ENCODE results near the gene NRARP. TPM values are rescaled to one million over a fixed set of nuclear protein-coding genes. Genes with fewer than 3 reads are reported as not detected.

The NRARP gene
- total RNA-seq, 1 donor from 2014 or later, result 11.7 TPM

DNA sequence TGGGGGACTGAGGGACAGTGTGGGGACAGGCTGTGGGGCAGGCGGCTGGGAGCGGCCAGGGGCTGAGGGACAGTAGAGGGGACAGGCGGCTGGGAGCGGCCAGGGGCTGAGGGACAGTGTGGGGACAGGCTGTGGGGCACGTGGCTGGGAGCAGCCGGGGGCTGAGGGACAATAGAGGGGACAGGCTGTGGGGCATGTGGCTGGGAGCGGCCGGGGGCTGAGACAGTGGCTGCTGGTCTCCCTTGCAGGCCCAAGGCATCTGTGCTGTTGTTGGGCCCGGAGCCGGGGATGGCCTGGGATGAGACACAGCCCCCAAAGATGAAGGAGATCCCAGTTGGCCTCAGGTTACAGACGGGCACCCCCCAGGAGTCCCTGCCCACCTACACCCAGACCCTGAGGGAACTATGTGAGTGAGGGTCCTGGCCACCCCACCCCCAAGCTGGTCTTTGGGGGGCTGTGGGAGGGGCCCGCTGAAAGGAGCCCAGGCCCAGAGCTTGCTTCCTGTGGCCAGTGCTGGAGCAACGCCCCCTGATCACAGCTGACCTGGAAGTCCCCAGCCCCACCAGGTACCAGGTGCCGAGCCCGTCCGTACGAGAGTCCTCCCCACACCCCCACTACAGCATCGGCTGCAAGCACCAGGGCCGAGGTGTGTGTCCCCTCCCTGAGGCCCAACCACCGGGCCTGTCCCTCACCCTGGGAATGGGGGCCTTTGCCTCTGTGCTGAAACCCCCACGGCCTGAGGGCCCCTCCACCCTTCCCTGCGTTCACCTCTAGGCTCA, 50.4 kb downstream of the NRARP start:
- intact Hi-C loops (cut with DNase I), result no loop called here
- no peak for DNase-seq (ENCODE audit: low spot score)

DNA sequence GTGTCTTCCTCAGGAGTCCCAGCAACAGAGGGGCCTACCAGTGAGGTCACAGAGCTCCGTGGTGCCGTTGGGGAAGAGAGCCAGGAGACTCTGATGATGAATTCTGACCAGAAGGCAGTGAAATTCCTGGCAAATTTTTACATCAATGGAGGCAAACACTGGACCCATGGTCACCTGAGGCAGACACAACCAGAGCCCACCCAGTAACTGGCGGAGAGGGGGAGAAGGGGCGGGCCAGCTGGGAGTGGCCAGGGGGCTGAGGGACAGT, 50.9 kb downstream of the NRARP start, which contains the start of gene STPG3:
STPG3 (plus strand) TSS at position 93 of the 268 bp plus-strand sequence; CDS start at position 94, 1 bp downstream.
- intact Hi-C loops (cut with DNase I), result no loop called here
- DNase-seq (ENCODE audit: low spot score), result no peak

DNA sequence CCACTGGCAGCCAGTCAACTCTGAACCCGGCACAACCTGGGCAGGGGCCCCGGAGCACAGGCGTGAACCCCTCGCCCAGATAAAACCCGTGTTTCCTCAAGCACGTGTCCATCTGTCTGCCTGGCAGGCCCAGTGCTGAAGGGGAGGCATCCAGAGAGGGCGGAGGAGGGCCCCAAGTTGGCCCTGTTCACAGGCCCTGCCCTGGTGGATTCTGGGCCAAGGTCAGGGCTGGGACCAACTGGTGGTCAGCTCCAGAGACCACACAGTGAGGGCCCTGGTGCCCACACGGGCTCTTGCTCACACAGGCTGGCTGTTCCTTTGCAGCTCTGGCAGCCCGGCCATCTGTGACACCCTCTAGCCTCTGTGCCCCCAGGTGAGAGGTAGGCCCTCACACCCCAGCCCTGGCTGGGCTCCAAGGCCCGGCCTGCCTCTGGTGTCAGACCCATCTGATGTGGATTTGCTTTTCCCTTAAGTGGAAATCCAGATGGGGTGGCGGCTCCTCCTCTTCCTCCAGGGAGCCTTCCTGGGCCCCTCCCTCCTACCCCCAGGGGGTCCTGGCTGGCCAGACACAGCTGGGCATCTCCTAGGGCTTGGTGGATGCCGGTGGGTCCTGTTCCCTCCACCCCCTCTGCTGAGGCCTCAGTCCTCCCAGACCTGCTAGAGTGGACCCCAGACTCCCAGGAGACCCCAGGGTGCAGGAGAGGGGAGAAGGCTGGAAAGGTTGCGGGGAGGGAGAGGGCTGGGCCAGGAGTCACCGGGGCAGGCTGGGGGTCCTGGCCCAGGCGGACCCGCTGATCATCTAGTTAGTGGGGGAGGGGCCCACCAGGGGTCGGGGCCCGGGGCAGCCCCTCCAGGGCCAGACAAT, 51.5 kb downstream of the NRARP start:
- intact Hi-C loops (cut with DNase I), result no loop called here
- no peak for DNase-seq (ENCODE audit: low spot score)

Other genes starting within 250 kb of the NRARP start
- gene ENTPD2, start 248.2 kb downstream of the NRARP start, total RNA-seq, result 0.92 TPM
- 0.11 TPM for gene SAPCD2, start 231.7 kb downstream of the NRARP start, total RNA-seq
- 6.5 TPM for gene UAP1L1, start 224.8 kb downstream of the NRARP start, total RNA-seq
- gene MAN1B1, start 215.3 kb downstream of the NRARP start, total RNA-seq, result 27.2 TPM
- 150 TPM for gene DPP7, start 187.5 kb downstream of the NRARP start, total RNA-seq
- gene GRIN1, start 163.1 kb downstream of the NRARP start, total RNA-seq, result not detected
- not detected for gene LRRC26, start 132.2 kb downstream of the NRARP start, total RNA-seq
- gene TMEM210, start 130.2 kb downstream of the NRARP start, total RNA-seq, result not detected
- gene ANAPC2, start 113.7 kb downstream of the NRARP start, total RNA-seq, result 32.5 TPM
- gene SSNA1, start 113.6 kb downstream of the NRARP start, total RNA-seq, result 59.5 TPM
- 13.5 TPM for gene TPRN, start 101.5 kb downstream of the NRARP start, total RNA-seq
- 40.6 TPM for gene TMEM203, start 96.6 kb downstream of the NRARP start, total RNA-seq
- gene NDOR1, start 96.6 kb downstream of the NRARP start, total RNA-seq, result 8.0 TPM
- gene RNF208, start 80.0 kb downstream of the NRARP start, total RNA-seq, result 22.2 TPM
- not detected for gene CYSRT1, start 77.1 kb downstream of the NRARP start, total RNA-seq
- not detected for gene RNF224, start 74.8 kb downstream of the NRARP start, total RNA-seq
- gene SLC34A3, start 71.4 kb downstream of the NRARP start, total RNA-seq, result not detected
- gene TUBB4B, start 61.0 kb downstream of the NRARP start, total RNA-seq, result 304 TPM
- gene STPG3, start 51.0 kb downstream of the NRARP start, total RNA-seq, result not detected
- 37.2 TPM for gene NELFB, start 46.9 kb downstream of the NRARP start, total RNA-seq
- gene TOR4A, start 24.5 kb downstream of the NRARP start, total RNA-seq, result 13.9 TPM
- gene EXD3, start 120.9 kb upstream of the NRARP start, total RNA-seq, result 11.3 TPM
- gene NOXA1, start 121.1 kb upstream of the NRARP start, total RNA-seq, result 3.3 TPM
- not detected for gene ENTPD8, start 139.1 kb upstream of the NRARP start, total RNA-seq
- gene NSMF, start 157.1 kb upstream of the NRARP start, total RNA-seq, result 12.2 TPM
- gene PNPLA7, start 248.1 kb upstream of the NRARP start, total RNA-seq, result 8.1 TPM
- 184 TPM for gene MRPL41, start 249.6 kb upstream of the NRARP start, total RNA-seq